Glutamatergic neuron (in vitro differentiated cells): ENCODE results near the gene TRPV5. TPM values are rescaled to one million over a fixed set of nuclear protein-coding genes. Genes with fewer than 3 reads are reported as not detected.

ENCODE experiments used
- DNase-seq: peaks from one replicate; pipeline ENCODE4 v3.0.0; 2022
- H3K27ac Mint-ChIP-seq: one replicate; pipeline ENCODE4 v1.8.0; 2020; ENCODE audit warnings: mild to moderate bottlenecking, mixed read lengths, inconsistent platforms; ENCODE audit not compliant: unreplicated experiment
- H3K27me3 Mint-ChIP-seq: one replicate; pipeline ENCODE4 v1.8.0; 2020; ENCODE audit warnings: mild to moderate bottlenecking, moderate library complexity, mixed read lengths, inconsistent platforms; ENCODE audit not compliant: unreplicated experiment
- H3K36me3 Mint-ChIP-seq: one replicate; pipeline ENCODE4 v1.8.0; 2020; ENCODE audit warnings: mild to moderate bottlenecking, mixed read lengths, inconsistent platforms; ENCODE audit not compliant: unreplicated experiment
- H3K4me1 Mint-ChIP-seq: one replicate; pipeline ENCODE4 v1.8.0; 2020; ENCODE audit warnings: mild to moderate bottlenecking, low read depth, mixed read lengths, inconsistent platforms; ENCODE audit not compliant: unreplicated experiment
- H3K4me3 Mint-ChIP-seq: one replicate; pipeline ENCODE4 v1.8.0; 2020; ENCODE audit warnings: mild to moderate bottlenecking, mixed read lengths, inconsistent platforms; ENCODE audit not compliant: unreplicated experiment
- H3K9me3 Mint-ChIP-seq: one replicate; pipeline ENCODE4 v1.8.0; 2020; ENCODE audit warnings: mild to moderate bottlenecking, moderate library complexity, mixed read lengths, inconsistent platforms; ENCODE audit not compliant: unreplicated experiment
- total RNA-seq: library from RNA; stranded (reverse); fragmentation: NEBNext Ultra II Directional; extraction: Animal tissue kit (Norgen Biotek cat#: 25700); gene quantifications from one replicate; pipeline ENCODE4 v1.2.1, GENCODE V29; 2021; ENCODE audit not compliant: unreplicated experiment
- TF ChIP-seq, protein P1 (sequence below): fragments of 200-600 bp; sonication (generic); IDR thresholded peaks from one replicate; pipeline ENCODE4 v1.5.0; 2021; ENCODE audit not compliant: partially characterized antibody, unreplicated experiment

TRPV5 gene
- total RNA-seq, 1 donor from 2014 or later = 0.15 TPM

DNA sequence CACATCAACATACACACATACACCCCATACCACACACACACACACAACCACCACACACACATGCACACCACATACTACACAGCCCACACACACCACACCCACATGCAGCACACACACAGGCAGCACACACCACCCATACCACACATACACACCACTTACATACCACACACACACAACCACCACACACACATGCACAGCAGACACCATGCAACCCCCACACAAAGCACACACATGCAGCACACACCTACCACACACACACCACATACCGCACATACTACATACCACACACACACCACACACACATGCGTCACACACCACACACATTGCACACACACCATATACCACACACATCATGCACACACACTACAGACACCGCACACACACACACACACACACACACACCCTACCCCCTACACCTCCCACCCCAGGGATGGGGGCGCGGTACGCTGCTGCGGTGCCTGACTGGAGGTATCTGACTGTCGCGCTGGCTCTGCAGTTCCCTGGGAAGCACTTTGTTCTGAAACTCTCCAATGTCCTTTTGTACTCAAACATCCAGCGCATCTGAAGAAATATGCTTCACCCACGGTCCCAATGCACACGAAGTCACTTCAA, 42.6 kb downstream of the TRPV5 start:
- TF ChIP-seq, protein P1, sequence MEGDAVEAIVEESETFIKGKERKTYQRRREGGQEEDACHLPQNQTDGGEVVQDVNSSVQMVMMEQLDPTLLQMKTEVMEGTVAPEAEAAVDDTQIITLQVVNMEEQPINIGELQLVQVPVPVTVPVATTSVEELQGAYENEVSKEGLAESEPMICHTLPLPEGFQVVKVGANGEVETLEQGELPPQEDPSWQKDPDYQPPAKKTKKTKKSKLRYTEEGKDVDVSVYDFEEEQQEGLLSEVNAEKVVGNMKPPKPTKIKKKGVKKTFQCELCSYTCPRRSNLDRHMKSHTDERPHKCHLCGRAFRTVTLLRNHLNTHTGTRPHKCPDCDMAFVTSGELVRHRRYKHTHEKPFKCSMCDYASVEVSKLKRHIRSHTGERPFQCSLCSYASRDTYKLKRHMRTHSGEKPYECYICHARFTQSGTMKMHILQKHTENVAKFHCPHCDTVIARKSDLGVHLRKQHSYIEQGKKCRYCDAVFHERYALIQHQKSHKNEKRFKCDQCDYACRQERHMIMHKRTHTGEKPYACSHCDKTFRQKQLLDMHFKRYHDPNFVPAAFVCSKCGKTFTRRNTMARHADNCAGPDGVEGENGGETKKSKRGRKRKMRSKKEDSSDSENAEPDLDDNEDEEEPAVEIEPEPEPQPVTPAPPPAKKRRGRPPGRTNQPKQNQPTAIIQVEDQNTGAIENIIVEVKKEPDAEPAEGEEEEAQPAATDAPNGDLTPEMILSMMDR = no peak
- no peaks in the 10 kb centered on the region for H3K36me3 Mint-ChIP-seq
- H3K27ac Mint-ChIP-seq = peak overlapping the region; percentile 6
- peaks cover 1% of the 10 kb centered on the region for H3K4me1 Mint-ChIP-seq
- peaks cover 3% of the 10 kb centered on the region for H3K9me3 Mint-ChIP-seq
- DNase-seq = no peak
- peaks cover 13% of the 10 kb centered on the region for H3K27me3 Mint-ChIP-seq
- no peak overlapping the region for H3K4me3 Mint-ChIP-seq

DNA sequence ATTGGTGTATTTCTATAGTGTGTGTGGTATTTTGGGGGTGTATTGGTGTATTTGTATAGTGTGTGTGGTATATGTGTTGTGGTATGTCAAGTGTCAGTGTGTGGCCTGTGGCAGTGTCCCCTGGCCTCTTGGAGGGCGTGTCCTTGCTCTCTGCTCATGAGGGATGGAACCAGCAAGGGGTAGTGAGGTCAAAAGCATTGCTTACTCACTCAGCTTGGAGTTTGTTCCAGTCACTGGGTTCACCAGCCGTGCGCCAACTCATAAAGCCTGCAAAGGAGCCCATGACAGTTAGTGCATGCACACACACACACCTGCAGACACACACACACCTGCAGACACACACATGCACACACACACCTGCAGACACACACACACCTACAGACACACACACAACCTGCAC, 43.7 kb downstream of the TRPV5 start:
- Mint-ChIP-seq H3K27ac (no peak overlapping the region), H3K4me3 (no peak overlapping the region), H3K9me3 (peaks cover 4% of the 10 kb centered on the region), H3K4me1 (peaks cover 2% of the 10 kb centered on the region), H3K27me3 (peaks cover 13% of the 10 kb centered on the region), H3K36me3 (no peaks in the 10 kb centered on the region)
- TF ChIP-seq, protein P1 = no peak
- no peak for DNase-seq

DNA sequence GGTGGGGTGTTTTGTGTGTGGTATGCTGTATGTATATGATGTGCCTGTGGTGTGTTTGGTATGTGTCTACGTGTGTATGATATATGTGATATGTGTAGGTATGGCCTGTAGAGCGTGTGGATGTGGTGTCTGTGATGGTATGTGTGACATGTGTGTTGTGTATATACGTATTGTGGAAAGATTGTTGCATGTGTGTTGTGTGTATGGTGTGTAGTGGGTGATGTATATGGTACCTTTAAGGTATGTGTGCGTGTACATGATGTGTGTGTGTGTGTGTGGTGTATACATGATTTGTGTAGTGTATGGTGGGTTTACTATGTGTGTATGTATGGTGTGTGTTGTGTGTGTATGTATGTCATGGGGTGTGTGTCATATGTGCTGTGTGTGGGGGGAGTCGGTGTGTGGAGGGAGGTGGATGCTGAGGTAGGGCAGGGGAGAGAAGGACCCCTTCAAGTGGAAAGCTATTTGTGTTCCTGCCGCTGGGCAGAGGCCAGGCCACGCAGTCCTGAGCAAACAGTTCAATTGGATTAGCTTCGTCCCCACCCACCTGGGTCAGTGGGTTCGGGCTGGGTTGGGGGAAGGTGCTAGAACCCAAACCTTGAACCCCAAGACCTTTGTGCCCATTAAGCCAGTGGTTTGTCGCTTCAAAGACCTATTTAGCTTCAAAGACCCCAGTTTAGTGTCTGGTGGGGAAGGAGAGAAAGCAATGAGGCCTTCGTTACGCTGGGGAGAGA, 46.1 kb downstream of the TRPV5 start:
- Mint-ChIP-seq H3K4me3 (no peak overlapping the region), H3K36me3 (no peaks in the 10 kb centered on the region), H3K27me3 (peaks cover 11% of the 10 kb centered on the region), H3K27ac (no peak overlapping the region), H3K9me3 (peaks cover 4% of the 10 kb centered on the region), H3K4me1 (peaks cover 2% of the 10 kb centered on the region)
- TF ChIP-seq, protein P1 = no peak
- no peak for DNase-seq

DNA sequence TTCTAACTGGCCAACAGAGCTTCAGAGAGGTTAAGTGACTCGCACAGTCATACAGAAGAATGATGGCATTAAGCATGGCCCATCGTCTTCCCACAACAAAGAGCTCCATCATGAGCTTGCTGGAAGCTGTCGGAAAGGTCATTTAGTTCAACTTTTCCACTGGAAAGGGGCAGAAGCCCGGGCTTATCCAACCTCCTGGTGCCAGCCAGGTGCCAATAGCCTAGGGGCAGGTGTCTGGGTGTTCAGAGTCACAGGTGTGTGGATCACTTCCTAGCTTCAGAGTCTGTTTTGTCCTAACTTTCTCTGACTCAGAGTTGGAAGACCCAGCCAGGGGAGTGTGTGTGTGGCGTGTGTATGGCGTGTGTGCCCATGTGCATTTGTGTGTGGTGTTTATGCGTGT, 46.7 kb downstream of the TRPV5 start:
- Mint-ChIP-seq H3K4me3 (no peak overlapping the region), H3K27me3 (peaks cover 10% of the 10 kb centered on the region), H3K27ac (no peak overlapping the region), H3K36me3 (no peaks in the 10 kb centered on the region), H3K9me3 (peaks cover 4% of the 10 kb centered on the region), H3K4me1 (peaks cover 2% of the 10 kb centered on the region)
- TF ChIP-seq, protein P1 = no peak
- no peak for DNase-seq
